ENCODE measurements around the gene SEC14L1. TPM values are rescaled to one million over a fixed set of nuclear protein-coding genes. Genes with fewer than 3 reads are reported as not detected.

The SEC14L1 gene
- polyA plus RNA-seq, 1 donor = 28.7 TPM

GRCh38 chr17:77161953-77162352 lies 21.2 kb downstream of the SEC14L1 start:
- no CpG with 5 or more reads among the region's 17 CpGs for WGBS (ENCODE audit: insufficient coverage, low lambda C conversion rate)
- Histone ChIP-seq H3K4me3 (ENCODE audit: low read length) (no peak overlapping the region), H3K4me1 (ENCODE audit: control insufficient read depth, insufficient read depth, low read length) (peaks cover 13% of the 10 kb centered on the region), H3K27me3 (ENCODE audit: control insufficient read depth, insufficient read depth, low read length) (no peaks in the 10 kb centered on the region), H3K27ac (ENCODE audit: low read length) (no peak overlapping the region), H3K9me3 (ENCODE audit: control insufficient read depth, low read depth, low read length) (peaks cover 5% of the 10 kb centered on the region), H3K36me3 (ENCODE audit: control insufficient read depth, insufficient read depth, low read length) (no peaks in the 10 kb centered on the region)
- no peak for DNase-seq

GRCh38 chr17:77163001-77163400 lies 22.2 kb downstream of the SEC14L1 start:
- Histone ChIP-seq H3K27ac (ENCODE audit: low read length) (peak overlapping the region; percentile 37), H3K27me3 (ENCODE audit: control insufficient read depth, insufficient read depth, low read length) (no peaks in the 10 kb centered on the region), H3K9me3 (ENCODE audit: control insufficient read depth, low read depth, low read length) (peaks cover 14% of the 10 kb centered on the region), H3K36me3 (ENCODE audit: control insufficient read depth, insufficient read depth, low read length) (no peaks in the 10 kb centered on the region), H3K4me1 (ENCODE audit: control insufficient read depth, insufficient read depth, low read length) (peaks cover 13% of the 10 kb centered on the region), H3K4me3 (ENCODE audit: low read length) (no peak overlapping the region)
- no CpG with 5 or more reads among the region's 10 CpGs for WGBS (ENCODE audit: insufficient coverage, low lambda C conversion rate)
- no peak for DNase-seq

GRCh38 chr17:77163511-77164280 lies 22.9 kb downstream of the SEC14L1 start:
- peaks cover 13% of the 10 kb centered on the region for H3K4me1 ChIP-seq (ENCODE audit: control insufficient read depth, insufficient read depth, low read length)
- 82% methylated on average over 6 of the region's 17 CpGs for WGBS (ENCODE audit: insufficient coverage, low lambda C conversion rate)
- H3K4me3 ChIP-seq (ENCODE audit: low read length) = no peak overlapping the region
- DNase-seq = no peak
- peaks cover 15% of the 10 kb centered on the region for H3K9me3 ChIP-seq (ENCODE audit: control insufficient read depth, low read depth, low read length)
- H3K36me3 ChIP-seq (ENCODE audit: control insufficient read depth, insufficient read depth, low read length) = no peaks in the 10 kb centered on the region
- no peaks in the 10 kb centered on the region for H3K27me3 ChIP-seq (ENCODE audit: control insufficient read depth, insufficient read depth, low read length)
- H3K27ac ChIP-seq (ENCODE audit: low read length) = peak overlapping the region; percentile 37

GRCh38 chr17:77164483-77165091 lies 23.8 kb downstream of the SEC14L1 start:
- H3K27me3 ChIP-seq (ENCODE audit: control insufficient read depth, insufficient read depth, low read length) = no peaks in the 10 kb centered on the region
- 77% methylated on average over 4 of the region's 7 CpGs for WGBS (ENCODE audit: insufficient coverage, low lambda C conversion rate)
- peaks cover 15% of the 10 kb centered on the region for H3K9me3 ChIP-seq (ENCODE audit: control insufficient read depth, low read depth, low read length)
- DNase-seq = no peak
- H3K4me1 ChIP-seq (ENCODE audit: control insufficient read depth, insufficient read depth, low read length) = peaks cover 13% of the 10 kb centered on the region
- H3K27ac ChIP-seq (ENCODE audit: low read length) = peak overlapping the region; percentile 1
- no peaks in the 10 kb centered on the region for H3K36me3 ChIP-seq (ENCODE audit: control insufficient read depth, insufficient read depth, low read length)
- no peak overlapping the region for H3K4me3 ChIP-seq (ENCODE audit: low read length)

GRCh38 chr17:77165577-77165976 lies 24.8 kb downstream of the SEC14L1 start:
- no peak for DNase-seq
- H3K9me3 ChIP-seq (ENCODE audit: control insufficient read depth, low read depth, low read length) = peaks cover 15% of the 10 kb centered on the region
- peaks cover 13% of the 10 kb centered on the region for H3K4me1 ChIP-seq (ENCODE audit: control insufficient read depth, insufficient read depth, low read length)
- 63% methylated on average over 1 of the region's 1 CpG for WGBS (ENCODE audit: insufficient coverage, low lambda C conversion rate)
- no peaks in the 10 kb centered on the region for H3K27me3 ChIP-seq (ENCODE audit: control insufficient read depth, insufficient read depth, low read length)
- no peak overlapping the region for H3K27ac ChIP-seq (ENCODE audit: low read length)
- no peaks in the 10 kb centered on the region for H3K36me3 ChIP-seq (ENCODE audit: control insufficient read depth, insufficient read depth, low read length)
- no peak overlapping the region for H3K4me3 ChIP-seq (ENCODE audit: low read length)

- no peak for DNase-seq
- Histone ChIP-seq H3K9me3 (ENCODE audit: control insufficient read depth, low read depth, low read length) (peaks cover 15% of the 10 kb centered on the region), H3K36me3 (ENCODE audit: control insufficient read depth, insufficient read depth, low read length) (no peaks in the 10 kb centered on the region), H3K4me1 (ENCODE audit: control insufficient read depth, insufficient read depth, low read length) (peaks cover 13% of the 10 kb centered on the region), H3K4me3 (ENCODE audit: low read length) (no peak overlapping the region), H3K27ac (ENCODE audit: low read length) (no peak overlapping the region), H3K27me3 (ENCODE audit: control insufficient read depth, insufficient read depth, low read length) (no peaks in the 10 kb centered on the region)
- 85% methylated on average over 4 of the region's 12 CpGs for WGBS (ENCODE audit: insufficient coverage, low lambda C conversion rate)
Measured at GRCh38 chr17:77167472-77168306, 26.9 kb downstream of the SEC14L1 start.

- DNase-seq = no peak
- Histone ChIP-seq H3K9me3 (ENCODE audit: control insufficient read depth, low read depth, low read length) (peaks cover 7% of the 10 kb centered on the region), H3K4me3 (ENCODE audit: low read length) (no peak overlapping the region), H3K4me1 (ENCODE audit: control insufficient read depth, insufficient read depth, low read length) (no peaks in the 10 kb centered on the region), H3K36me3 (ENCODE audit: control insufficient read depth, insufficient read depth, low read length) (no peaks in the 10 kb centered on the region), H3K27ac (ENCODE audit: low read length) (no peak overlapping the region), H3K27me3 (ENCODE audit: control insufficient read depth, insufficient read depth, low read length) (no peaks in the 10 kb centered on the region)
- WGBS (ENCODE audit: insufficient coverage, low lambda C conversion rate) = no CpG with 5 or more reads among the region's 6 CpGs
Measured at GRCh38 chr17:77173104-77173503, 32.3 kb downstream of the SEC14L1 start.

- Histone ChIP-seq H3K4me1 (ENCODE audit: control insufficient read depth, insufficient read depth, low read length) (no peaks in the 10 kb centered on the region), H3K27me3 (ENCODE audit: control insufficient read depth, insufficient read depth, low read length) (no peaks in the 10 kb centered on the region), H3K4me3 (ENCODE audit: low read length) (no peak overlapping the region), H3K36me3 (ENCODE audit: control insufficient read depth, insufficient read depth, low read length) (no peaks in the 10 kb centered on the region), H3K27ac (ENCODE audit: low read length) (no peak overlapping the region), H3K9me3 (ENCODE audit: control insufficient read depth, low read depth, low read length) (peaks cover 7% of the 10 kb centered on the region)
- no peak for DNase-seq
- WGBS (ENCODE audit: insufficient coverage, low lambda C conversion rate) = 100% methylated on average over 2 of the region's 10 CpGs
Measured at GRCh38 chr17:77174928-77175661, 34.3 kb downstream of the SEC14L1 start.

- WGBS (ENCODE audit: insufficient coverage, low lambda C conversion rate) = 87% methylated on average over 3 of the region's 3 CpGs
- Histone ChIP-seq H3K27ac (ENCODE audit: low read length) (no peak overlapping the region), H3K27me3 (ENCODE audit: control insufficient read depth, insufficient read depth, low read length) (no peaks in the 10 kb centered on the region), H3K4me3 (ENCODE audit: low read length) (no peak overlapping the region), H3K9me3 (ENCODE audit: control insufficient read depth, low read depth, low read length) (peaks cover 7% of the 10 kb centered on the region), H3K36me3 (ENCODE audit: control insufficient read depth, insufficient read depth, low read length) (no peaks in the 10 kb centered on the region), H3K4me1 (ENCODE audit: control insufficient read depth, insufficient read depth, low read length) (no peaks in the 10 kb centered on the region)
- no peak for DNase-seq
Measured at GRCh38 chr17:77177002-77177741, 36.4 kb downstream of the SEC14L1 start.
